Endothelial cell of umbilical vein (primary cell): ENCODE data around the gene PLEKHA6. TPM values are rescaled to one million over a fixed set of nuclear protein-coding genes. Genes with fewer than 3 reads are reported as not detected.

Experiments used
- BruUV-seq: library from RNA; stranded (reverse); fragments of 400-500 nt; replicated peaks from 2 replicates; lab custom pipeline; 2021; lab: Mats Ljungman, UMichigan
- CTCF ChIA-PET: fragments of 300-600, 350-600 bp; sonication (Branson Sonifier 250); formaldehyde crosslinking; loops from one replicate; lab custom pipeline; 2021; ENCODE audit warnings: antibody characterized with exemption, inconsistent platforms; lab: Charles Lee
- POLR2A ChIA-PET: fragments of 300-600, 350-600 bp; sonication (Branson Sonifier 250); formaldehyde crosslinking; loops from one replicate; lab custom pipeline; 2021; ENCODE audit warnings: antibody characterized with exemption, inconsistent platforms; lab: Charles Lee
- DNase-seq: peaks from one replicate; pipeline ENCODE4 v3.0.0-alpha.2; 2011; ENCODE audit warnings: low read depth, low spot score
- FAIRE-seq: peaks from 2 replicates; lab custom pipeline; 2011; peaks lifted over from hg19 to GRCh38; lab: Jason Lieb, UNC
- H2AFZ ChIP-seq: 2 replicates; pipeline ENCODE4 v1.6.0; 2012; ENCODE audit warnings: low read depth, low read length, control low read depth, inconsistent platforms
- H3K27ac ChIP-seq: 2 replicates; pipeline ENCODE4 v1.5.1; 2011; ENCODE audit warnings: low read depth, mild to moderate bottlenecking, control low read depth, low read length, moderate library complexity; ENCODE audit not compliant: insufficient read depth
- H3K27me3 ChIP-seq, 2 experiments: 2 replicates each; pipeline versions ENCODE4 v1.6.0 to v1.6.1; 2011; ENCODE audit warnings: low read length in 2 of 2, mixed read lengths in 1 of 2; ENCODE audit not compliant: control insufficient read depth in 2 of 2, insufficient read depth in 2 of 2
- H3K36me3 ChIP-seq, 2 experiments: 2 replicates in 1 of 2; 3 replicates in 1 of 2; pipeline ENCODE4 v1.5.1; 2011; ENCODE audit warnings: low read length in 2 of 2, mild to moderate bottlenecking in 1 of 2, moderate library complexity in 1 of 2; ENCODE audit not compliant: control insufficient read depth in 2 of 2, insufficient read depth in 2 of 2; ENCODE audit errors: extremely low read depth in 1 of 2
- H3K4me1 ChIP-seq: 3 replicates; pipeline ENCODE4 v1.5.1; 2011; ENCODE audit warnings: mild to moderate bottlenecking, low read length; ENCODE audit not compliant: control insufficient read depth, insufficient read depth; ENCODE audit errors: extremely low read depth
- H3K4me2 ChIP-seq: 2 replicates; pipeline ENCODE4 v1.6.1; 2011; ENCODE audit warnings: low read length, control low read depth, mixed read lengths; ENCODE audit not compliant: insufficient read depth
- H3K4me3 ChIP-seq, 3 experiments: fragments of 200-600 bp in 1 of 3; sonication (generic), shearing (Covaris generic) in 1 of 3; replicated peaks in 1 of 3; 2 replicates each; pipeline ENCODE4 v1.5.1; 2011 to 2016; ENCODE audit warnings: control low read depth in 3 of 3, low read length in 3 of 3, mild to moderate bottlenecking in 2 of 3, inconsistent platforms in 1 of 3, low read depth in 1 of 3, moderate library complexity in 1 of 3; ENCODE audit not compliant: insufficient read depth in 1 of 3
- H3K79me2 ChIP-seq: 2 replicates; pipeline ENCODE4 v1.6.0; 2012; ENCODE audit warnings: low read length, inconsistent platforms; ENCODE audit not compliant: control insufficient read depth, insufficient read depth
- H3K9ac ChIP-seq: replicated peaks from 2 replicates; pipeline ENCODE3; 2011; ENCODE audit warnings: low read length, control low read depth; ENCODE audit not compliant: insufficient read depth; ENCODE audit errors: extremely low read depth
- H3K9me1 ChIP-seq: replicated peaks from 3 replicates; pipeline ENCODE4 v1.6.0; 2011; ENCODE audit warnings: mild to moderate bottlenecking, low read length; ENCODE audit not compliant: control insufficient read depth, insufficient read depth; ENCODE audit errors: extremely low read depth
- H3K9me3 ChIP-seq: replicated peaks from 2 replicates; pipeline ENCODE4 v1.5.1; 2012; ENCODE audit warnings: low read length, inconsistent platforms; ENCODE audit not compliant: control insufficient read depth, insufficient read depth
- H4K20me1 ChIP-seq: replicated peaks from 2 replicates; pipeline ENCODE3; 2011; ENCODE audit warnings: mild to moderate bottlenecking, low read length; ENCODE audit not compliant: control insufficient read depth, insufficient read depth; ENCODE audit errors: extremely low read depth
- CTCF ChIP-seq, 2 donors: IDR thresholded peaks; 1 replicate in 1 of 2; 2 replicates in 1 of 2; pipeline ENCODE4 v1.5.1; 2011; ENCODE audit warnings: low read length in 2 of 2, mild to moderate bottlenecking in 2 of 2, moderate library complexity in 2 of 2, control low read depth in 1 of 2, inconsistent platforms in 1 of 2, low read depth in 1 of 2; ENCODE audit not compliant: insufficient read depth in 1 of 2; ENCODE audit errors: extremely low read depth in 1 of 2
- EZH2 ChIP-seq: IDR thresholded peaks from 2 replicates; pipeline ENCODE4 v1.6.1; 2012; ENCODE audit warnings: borderline replicate concordance, low read depth, mild to moderate bottlenecking, moderate library complexity, low read length, inconsistent platforms; ENCODE audit not compliant: severe bottlenecking
- FOS ChIP-seq: IDR thresholded peaks from 2 replicates; pipeline ENCODE4 v1.6.1; 2011; ENCODE audit warnings: mild to moderate bottlenecking, low read length, moderate library complexity, borderline replicate concordance; ENCODE audit not compliant: insufficient read depth
- GATA2 ChIP-seq: IDR thresholded peaks from 2 replicates; pipeline ENCODE4 v1.7.0; 2011; ENCODE audit warnings: low read depth, mild to moderate bottlenecking, moderate library complexity, mixed read lengths, low read length; ENCODE audit not compliant: insufficient read length, insufficient read depth
- JUN ChIP-seq: IDR thresholded peaks from 2 replicates; pipeline ENCODE4 v1.6.1; 2011; ENCODE audit warnings: borderline replicate concordance, low read depth; ENCODE audit not compliant: insufficient read length, insufficient read depth
- MAX ChIP-seq: IDR thresholded peaks from 2 replicates; pipeline ENCODE4 v1.6.1; 2011; ENCODE audit not compliant: insufficient read depth, insufficient read length
- MYC ChIP-seq: IDR thresholded peaks from one replicate; pipeline ENCODE4 v1.6.1; 2011; ENCODE audit warnings: mild to moderate bottlenecking, low read depth, low read length
- POLR2A ChIP-seq: IDR thresholded peaks from 2 replicates; pipeline ENCODE4 v1.6.1; 2012; ENCODE audit warnings: low read depth, mild to moderate bottlenecking, control low read depth, low read length
- POLR2AphosphoS5 ChIP-seq: IDR thresholded peaks from 2 replicates; pipeline ENCODE4 v1.6.1; 2012; ENCODE audit warnings: low read depth, mild to moderate bottlenecking, control low read depth, low read length, moderate library complexity; ENCODE audit not compliant: insufficient read depth
- dilution Hi-C: fragments of 300-500 bp; cut with MboI; formaldehyde crosslinking; loops from one replicate; pipeline ENCODE4 v1.15.0; 2019; ENCODE audit warnings: low sequenced_read_pairs; ENCODE audit not compliant: extremely low pct_ligation_motif_present
- intact Hi-C: fragments of 100-400 bp; cut with micrococcal nuclease; formaldehyde crosslinking; loops from one replicate; pipeline ENCODE4 v1.10.0; 2022
- polyA plus RNA-seq, 4 experiments: library from polyadenylated mRNA; depleted of rRNA in 3 of 4; stranded (reverse) in 3 of 4; unstranded in 1 of 4; fragments of >200 nt; gene quantifications; 2 replicates each; pipeline versions ENCODE4 v1.2.1 to v1.2.3, GENCODE V29; 2011 to 2012; ENCODE audit warnings: missing spikeins in 1 of 4
- total RNA-seq: library from RNA; stranded (reverse); gene quantifications from 2 replicates; pipeline ENCODE4 v1.2.3, GENCODE V29; 2021

Gene PLEKHA6
- total and polyA plus RNA-seq, 2 donors (not counting 3 experiments of a cell fraction or from before 2014, with no cell fraction given): 2.1 to 15.0 TPM

GRCh38 chr1:204408074-204408507 is 48.4 kb upstream of the PLEKHA6 start:
- no peak for TF ChIP-seq FOS
- no peak for TF ChIP-seq POLR2A
- no peak for TF ChIP-seq GATA2
- TF ChIP-seq MAX: no peak
- no peak for TF ChIP-seq CTCF (IDR thresholded peaks at IDR 0.05; ENCODE audit: extremely low read depth in 1 of 2, insufficient read depth in 1 of 2, low read depth in 1 of 2, low read length in 2 of 2)
- TF ChIP-seq EZH2: no peak
- TF ChIP-seq MYC: no peak
- TF ChIP-seq JUN: no peak
- TF ChIP-seq POLR2AphosphoS5: no peak
- H3K9ac ChIP-seq: peak overlapping the region; percentile 85
- no peaks in the 10 kb centered on the region for H3K9me3 ChIP-seq
- no peak overlapping the region for H2AFZ ChIP-seq
- no peaks in the 10 kb centered on the region for H3K9me1 ChIP-seq
- ChIA-PET POLR2A (interaction anchor here (0.5 to 0.7 kb wide), 4 partner anchors 36 to 271 kb away, joined by 3 to 4 read pairs (median 3); partner anchors contain the start of gene MDM4), CTCF (interaction anchor here (0.9 to 4.7 kb wide), 13 partner anchors 9 to 201 kb away, joined by 3 to 77 read pairs (median 6); partner anchors contain the start of gene GOLT1A)
- DNase-seq: peak; percentile 67
- H3K4me2 ChIP-seq: peak overlapping the region; percentile 89
- peak overlapping the region; percentile 49 to 94 (median 78) for H3K4me3 ChIP-seq
- BruUV-seq: no TSS peak
- peak; percentile 63 for FAIRE-seq
- peaks cover 6 to 16% of the 10 kb centered on the region in 2 experiments for H3K36me3 ChIP-seq
- H3K79me2 ChIP-seq: peaks cover 82% of the 10 kb centered on the region
- no peaks in the 10 kb centered on the region for H3K27me3 ChIP-seq
- dilution Hi-C loops (no loop called here), intact Hi-C loops (loop anchor here (1.0 kb wide), 1 partner anchor 10 kb away; no protein-coding TSS in a partner anchor)
- peaks cover 22% of the 10 kb centered on the region for H3K4me1 ChIP-seq
- H4K20me1 ChIP-seq: peaks cover 40% of the 10 kb centered on the region
- H3K27ac ChIP-seq: peak overlapping the region; percentile 41
